ENCODE measurements around the gene HJV. TPM values are rescaled to one million over a fixed set of nuclear protein-coding genes. Genes with fewer than 3 reads are reported as not detected.
"Not testable (repeated sequence)": the region's sequence is repeated elsewhere in the genome, so short reads cannot be mapped to it uniquely, and the experiment has no call there.

HJV gene
- total and polyA plus RNA-seq, 2 of the 8 experiments (the other 6 are each of a cell fraction or from before 2014, with no cell fraction given), result 0.32 to 0.70 TPM

GRCh38 chr1:146050652-146050963 is 29.1 kb upstream of the HJV start:
- not testable (repeated sequence) for H3K23ac ChIP-seq (ENCODE audit: insufficient read length); H2BK20ac ChIP-seq (ENCODE audit: low read length); H4K20me1 ChIP-seq (replicated peaks in 1 of 2; ENCODE audit: control insufficient read depth in 1 of 2, insufficient read depth in 2 of 2, low read length in 2 of 2); H3K9ac ChIP-seq (replicated peaks in 1 of 4; ENCODE audit: extremely low read depth in 1 of 4, low read depth in 3 of 4, low read length in 3 of 4); H3K4ac ChIP-seq (replicated peaks; ENCODE audit: insufficient read length, low read depth, low read length); H3K79me1 ChIP-seq (ENCODE audit: low read depth, low read length); H2BK12ac ChIP-seq (ENCODE audit: low read depth, low read length); H4K5ac ChIP-seq (ENCODE audit: insufficient read length, low read depth, low read length); H3K56ac ChIP-seq (replicated peaks; ENCODE audit: insufficient read length, low read depth, low read length); H2AK5ac ChIP-seq (ENCODE audit: low read depth, low read length); H3K23me2 ChIP-seq (ENCODE audit: low read depth, low read length); H3K18ac ChIP-seq (ENCODE audit: extremely low read depth, low read length); H3K79me2 ChIP-seq (ENCODE audit: control insufficient read depth in 1 of 2, insufficient read depth in 2 of 2, low read length in 2 of 2); H2BK15ac ChIP-seq (ENCODE audit: low read length); H4K91ac ChIP-seq (replicated peaks; ENCODE audit: insufficient read length, low read length); FAIRE-seq; H3K27me3 ChIP-seq (replicated peaks in 1 of 4; ENCODE audit: control insufficient read depth in 3 of 4, extremely low read depth in 1 of 4, insufficient read depth in 3 of 4, low read length in 3 of 4); H3K4me3 ChIP-seq (ENCODE audit: extremely low read depth in 1 of 4, insufficient read depth in 2 of 4, low read depth in 3 of 4, low read length in 4 of 4); H3K4me1 ChIP-seq (replicated peaks in 1 of 4; ENCODE audit: control insufficient read depth in 3 of 4, insufficient read depth in 4 of 4, low read length in 3 of 4); H3K27ac ChIP-seq (ENCODE audit: low read depth, low read length); H3K36me3 ChIP-seq (ENCODE audit: control insufficient read depth in 2 of 4, insufficient read depth in 4 of 4, low read length in 3 of 4); H4K8ac ChIP-seq (ENCODE audit: extremely low read depth, insufficient read depth, low read length); H3K9me3 ChIP-seq (ENCODE audit: insufficient read depth in 2 of 2, low read depth in 1 of 2, low read length in 1 of 2); DNase-seq (ENCODE audit: low read depth in 1 of 2, low spot score in 2 of 2); H3K14ac ChIP-seq (ENCODE audit: insufficient read length); H2BK5ac ChIP-seq (ENCODE audit: low read depth, low read length); H2BK120ac ChIP-seq (replicated peaks; ENCODE audit: low read depth, low read length); H2AFZ ChIP-seq (ENCODE audit: low read length); H3K4me2 ChIP-seq (ENCODE audit: insufficient read depth in 1 of 2, low read depth in 2 of 2, low read length in 2 of 2)
- ChIA-PET CTCF (ENCODE audit: partially characterized antibody) (interaction anchor here (1.4 kb wide), 1 partner anchor 16 kb away, joined by 7 read pairs; no protein-coding TSS in a partner anchor), POLR2A (ENCODE audit: partially characterized antibody) (interaction anchor here (0.7 to 9.7 kb wide), 10 partner anchors 15 to 192 kb away, joined by 3 to 284 read pairs (median 10); partner anchors contain the start of genes ANKRD34A, HJV, PIAS3 and POLR3GL)
- WGBS, 2 experiments (ENCODE audit: extremely low coverage in 1 of 2, insufficient coverage in 1 of 2, insufficient read length in 1 of 2, insufficient replicate concordance in 2 of 2, low coverage in 1 of 2, low lambda C conversion rate in 2 of 2, missing lambda C conversion rate in 1 of 2), result 86% methylated on average over 3 of the region's 3 CpGs; no CpG with 5 or more reads in 1 of the 2 experiments
